Measurements from ENCODE around the gene CDH9.

The CDH9 gene

DNA sequence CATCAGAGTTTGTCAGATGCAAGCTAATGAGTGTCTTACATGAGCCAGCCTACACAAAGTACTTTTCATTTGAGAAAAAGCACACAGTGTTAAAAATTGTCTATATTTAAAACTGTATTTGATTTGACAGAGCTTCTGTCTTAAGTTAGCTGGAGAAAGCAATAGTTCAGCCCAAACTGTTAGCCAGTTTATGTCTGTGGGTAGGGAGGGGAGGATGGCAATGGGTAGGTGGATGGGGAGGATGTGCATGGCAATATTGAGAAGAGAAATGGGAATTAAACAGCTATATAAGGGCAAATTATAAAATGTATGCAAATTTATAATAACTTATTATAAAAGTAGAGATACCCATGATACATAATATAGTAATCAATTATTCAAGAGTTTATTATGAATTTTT lies 31.3 kb downstream of the CDH9 start:
- no peak for DNase-seq
- no peaks in the 10 kb centered on the region for H3K4me1 ChIP-seq
- H3K9me3 ChIP-seq, result no peaks in the 10 kb centered on the region
- H3K4me3 ChIP-seq (ENCODE audit: low read depth, low read length), result no peak overlapping the region
- H3K36me3 ChIP-seq, result no peaks in the 10 kb centered on the region
- H3K27me3 ChIP-seq, result no peaks in the 10 kb centered on the region
- TF ChIP-seq, protein P1, sequence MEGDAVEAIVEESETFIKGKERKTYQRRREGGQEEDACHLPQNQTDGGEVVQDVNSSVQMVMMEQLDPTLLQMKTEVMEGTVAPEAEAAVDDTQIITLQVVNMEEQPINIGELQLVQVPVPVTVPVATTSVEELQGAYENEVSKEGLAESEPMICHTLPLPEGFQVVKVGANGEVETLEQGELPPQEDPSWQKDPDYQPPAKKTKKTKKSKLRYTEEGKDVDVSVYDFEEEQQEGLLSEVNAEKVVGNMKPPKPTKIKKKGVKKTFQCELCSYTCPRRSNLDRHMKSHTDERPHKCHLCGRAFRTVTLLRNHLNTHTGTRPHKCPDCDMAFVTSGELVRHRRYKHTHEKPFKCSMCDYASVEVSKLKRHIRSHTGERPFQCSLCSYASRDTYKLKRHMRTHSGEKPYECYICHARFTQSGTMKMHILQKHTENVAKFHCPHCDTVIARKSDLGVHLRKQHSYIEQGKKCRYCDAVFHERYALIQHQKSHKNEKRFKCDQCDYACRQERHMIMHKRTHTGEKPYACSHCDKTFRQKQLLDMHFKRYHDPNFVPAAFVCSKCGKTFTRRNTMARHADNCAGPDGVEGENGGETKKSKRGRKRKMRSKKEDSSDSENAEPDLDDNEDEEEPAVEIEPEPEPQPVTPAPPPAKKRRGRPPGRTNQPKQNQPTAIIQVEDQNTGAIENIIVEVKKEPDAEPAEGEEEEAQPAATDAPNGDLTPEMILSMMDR (IDR thresholded peaks at IDR 0.05; ENCODE audit: low read depth, low read length), result no peak

DNA sequence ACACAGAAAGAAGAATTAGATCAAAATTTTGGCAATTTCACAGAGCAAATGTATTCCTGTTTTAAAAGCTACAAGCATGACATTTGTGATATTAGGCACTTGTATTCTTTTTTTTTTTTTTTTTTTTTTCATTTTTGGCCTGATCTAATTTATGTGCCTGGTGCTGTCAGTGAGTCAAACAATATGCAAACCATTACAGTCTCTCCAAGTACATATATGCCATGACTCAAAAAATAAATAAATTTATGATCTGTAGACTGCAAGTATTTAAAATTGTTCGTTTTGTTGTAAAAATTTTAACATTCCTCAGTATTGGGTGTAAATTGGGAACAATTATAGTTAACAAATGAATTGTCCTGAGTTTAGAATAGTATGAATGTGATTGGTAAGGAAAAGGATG lies 51.4 kb downstream of the CDH9 start:
- Histone ChIP-seq H3K4me1 (no peaks in the 10 kb centered on the region), H3K36me3 (no peaks in the 10 kb centered on the region), H3K9me3 (no peaks in the 10 kb centered on the region), H3K4me3 (ENCODE audit: low read depth, low read length) (no peak overlapping the region), H3K27me3 (no peaks in the 10 kb centered on the region)
- TF ChIP-seq, protein P1 (IDR thresholded peaks at IDR 0.05; ENCODE audit: low read depth, low read length), result no peak
- no peak for DNase-seq

DNA sequence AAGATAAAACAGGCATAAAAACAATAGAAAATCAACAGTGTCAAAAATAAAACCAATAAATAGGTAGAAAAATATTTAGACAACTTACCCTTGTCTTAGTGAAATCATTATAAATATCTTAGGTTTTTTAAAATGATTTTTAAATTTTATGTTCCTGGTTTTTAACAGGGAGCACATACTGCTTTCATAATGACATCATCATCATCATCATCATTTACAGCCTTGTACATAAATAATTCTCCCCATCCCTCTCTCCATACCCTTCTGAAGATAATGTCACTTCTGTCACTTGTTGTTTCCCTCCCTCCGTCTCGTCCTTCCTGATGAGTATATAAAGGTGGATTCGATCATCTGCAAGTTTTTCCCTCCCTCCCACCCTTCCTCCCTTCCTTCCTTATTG lies 56.6 kb downstream of the CDH9 start:
- H3K36me3 ChIP-seq, result no peaks in the 10 kb centered on the region
- TF ChIP-seq, protein P1 (IDR thresholded peaks at IDR 0.05; ENCODE audit: low read depth, low read length), result no peak
- H3K27me3 ChIP-seq, result no peaks in the 10 kb centered on the region
- H3K9me3 ChIP-seq, result no peaks in the 10 kb centered on the region
- H3K4me3 ChIP-seq (ENCODE audit: low read depth, low read length), result no peak overlapping the region
- no peak for DNase-seq
- H3K4me1 ChIP-seq, result no peaks in the 10 kb centered on the region

DNA sequence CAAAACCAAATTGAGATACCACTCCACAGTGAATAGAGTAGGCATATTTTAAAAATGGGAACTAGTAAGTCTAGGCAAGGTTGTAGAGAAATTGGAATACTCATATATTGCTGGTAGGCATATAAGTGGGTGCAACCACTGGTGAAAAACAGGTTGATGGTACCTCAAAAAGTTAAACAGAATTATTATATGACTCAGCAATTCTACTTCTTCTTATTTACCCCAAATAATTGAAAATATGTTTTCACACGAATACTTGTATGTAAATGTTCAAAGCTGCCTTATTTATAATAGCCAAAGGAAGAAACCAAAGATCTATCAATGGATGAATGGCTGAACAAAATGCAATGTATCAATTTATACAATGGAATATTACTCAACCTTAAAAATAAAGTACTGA lies 79.1 kb downstream of the CDH9 start:
- Histone ChIP-seq H3K27me3 (no peaks in the 10 kb centered on the region), H3K4me1 (no peaks in the 10 kb centered on the region), H3K9me3 (no peaks in the 10 kb centered on the region), H3K36me3 (no peaks in the 10 kb centered on the region), H3K4me3 (ENCODE audit: low read depth, low read length) (no peak overlapping the region)
- DNase-seq, result no peak
- TF ChIP-seq, protein P1 (IDR thresholded peaks at IDR 0.05; ENCODE audit: low read depth, low read length), result no peak

DNA sequence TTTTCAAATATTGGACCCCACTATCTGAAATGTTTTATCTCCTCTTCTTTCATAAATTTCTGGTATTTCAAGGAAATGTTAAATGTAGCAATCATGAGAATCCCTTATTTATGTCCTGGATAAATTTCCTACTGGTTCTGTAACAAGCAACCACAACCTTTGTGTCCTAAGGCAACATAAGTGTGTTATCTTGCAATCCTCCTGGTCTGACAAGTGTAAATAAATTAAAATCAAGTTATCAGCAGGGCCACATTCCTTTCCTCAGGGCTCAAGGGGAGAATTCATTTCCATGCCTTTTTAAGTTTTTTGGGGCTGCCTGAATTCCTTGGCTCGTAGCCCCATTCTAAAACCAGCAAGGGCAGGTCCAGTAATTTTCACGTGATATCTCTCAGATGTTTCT lies 83.2 kb downstream of the CDH9 start:
- H3K36me3 ChIP-seq, result no peaks in the 10 kb centered on the region
- no peak for DNase-seq
- no peaks in the 10 kb centered on the region for H3K27me3 ChIP-seq
- H3K4me1 ChIP-seq, result no peaks in the 10 kb centered on the region
- H3K9me3 ChIP-seq, result no peaks in the 10 kb centered on the region
- H3K4me3 ChIP-seq (ENCODE audit: low read depth, low read length), result no peak overlapping the region
- TF ChIP-seq, protein P1 (IDR thresholded peaks at IDR 0.05; ENCODE audit: low read depth, low read length), result no peak

DNA sequence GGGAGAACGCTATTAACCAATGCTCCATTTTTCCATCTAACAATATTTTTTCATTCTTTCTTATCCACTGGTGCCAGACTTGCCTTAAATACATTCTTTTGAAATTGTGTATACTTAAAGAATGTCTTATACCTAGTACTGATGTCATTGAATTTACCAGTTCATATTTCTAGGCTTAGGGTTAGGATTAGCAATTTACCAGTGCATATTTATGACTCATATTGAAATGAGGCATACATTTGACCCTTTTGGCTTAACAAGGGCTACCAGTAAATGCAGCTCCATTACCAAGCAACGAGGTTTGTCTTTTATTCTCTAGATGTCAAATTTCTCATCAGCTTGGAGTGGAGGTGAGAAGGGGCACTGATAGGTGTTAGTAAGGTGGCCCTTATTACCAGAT lies 89.5 kb downstream of the CDH9 start:
- Histone ChIP-seq H3K4me1 (no peaks in the 10 kb centered on the region), H3K36me3 (no peaks in the 10 kb centered on the region)
- TF ChIP-seq, protein P1 (IDR thresholded peaks at IDR 0.05; ENCODE audit: low read depth, low read length), result no peak

More for the DNA sequence above, 89.5 kb downstream of the CDH9 start:
- H3K27me3 ChIP-seq, result no peaks in the 10 kb centered on the region
- H3K4me3 ChIP-seq (ENCODE audit: low read depth, low read length), result no peak overlapping the region
- DNase-seq, result no peak
- no peaks in the 10 kb centered on the region for H3K9me3 ChIP-seq
